H9 (cell line): Measurements from ENCODE around the gene LUZP1. TPM values are rescaled to one million over a fixed set of nuclear protein-coding genes. Genes with fewer than 3 reads are reported as not detected.

Experiments
- DNase-seq: peaks from one replicate; pipeline ENCODE4 v3.0.0-alpha.2; 2017
- H2AFZ ChIP-seq: one replicate; pipeline ENCODE4 v1.6.1; 2013; ENCODE audit warnings: mild to moderate bottlenecking, low read length, control low read depth, moderate library complexity
- H2AK5ac ChIP-seq: 2 replicates; pipeline ENCODE4 v1.6.1; 2013; ENCODE audit warnings: low read length, control low read depth, mixed read lengths; ENCODE audit not compliant: insufficient read length
- H2BK120ac ChIP-seq: one replicate; pipeline ENCODE4 v1.6.1; 2013; ENCODE audit warnings: low read depth, mild to moderate bottlenecking, low read length, control low read depth, inconsistent platforms; ENCODE audit not compliant: poor library complexity, severe bottlenecking
- H2BK12ac ChIP-seq: 2 replicates; pipeline ENCODE4 v1.6.1; 2013; ENCODE audit warnings: low read length, control low read depth, mixed read lengths, low read depth; ENCODE audit not compliant: insufficient read length
- H2BK15ac ChIP-seq: 2 replicates; pipeline ENCODE4 v1.6.1; 2013; ENCODE audit warnings: low read depth, low read length, control low read depth
- H2BK20ac ChIP-seq: one replicate; pipeline ENCODE4 v1.6.1; 2013; ENCODE audit warnings: low read depth, mild to moderate bottlenecking, low read length, control low read depth, inconsistent platforms; ENCODE audit not compliant: poor library complexity, severe bottlenecking
- H2BK5ac ChIP-seq: 2 replicates; pipeline ENCODE4 v1.6.1; 2013; ENCODE audit warnings: low read length, control low read depth, mixed read lengths; ENCODE audit not compliant: insufficient read length
- H3K14ac ChIP-seq: 2 replicates; pipeline ENCODE4 v1.6.1; 2013; ENCODE audit warnings: low read length, control low read depth; ENCODE audit not compliant: insufficient read depth
- H3K18ac ChIP-seq: 2 replicates; pipeline ENCODE4 v1.6.1; 2013; ENCODE audit warnings: low read depth, mild to moderate bottlenecking, mixed read lengths, low read length, control low read depth; ENCODE audit not compliant: insufficient read length
- H3K23ac ChIP-seq: 2 replicates; pipeline ENCODE4 v1.6.1; 2013; ENCODE audit warnings: low read length, control low read depth, mixed read lengths, low read depth; ENCODE audit not compliant: insufficient read length
- H3K23me2 ChIP-seq: 2 replicates; pipeline ENCODE4 v1.6.1; 2013; ENCODE audit warnings: low read depth, mild to moderate bottlenecking, mixed read lengths, low read length, control low read depth; ENCODE audit not compliant: insufficient read length, poor library complexity, severe bottlenecking
- H3K27ac ChIP-seq: 2 replicates; pipeline ENCODE4 v1.5.1; 2013; ENCODE audit warnings: low read length, control low read depth, mixed read lengths, low read depth; ENCODE audit not compliant: insufficient read length
- H3K27me3 ChIP-seq: 2 replicates; pipeline ENCODE4 v1.6.1; 2013; ENCODE audit warnings: low read length, control low read depth, inconsistent platforms; ENCODE audit not compliant: insufficient read depth
- H3K4ac ChIP-seq: 2 replicates; pipeline ENCODE4 v1.6.1; 2013; ENCODE audit warnings: low read depth, mild to moderate bottlenecking, control low read depth, inconsistent platforms, low read length, moderate library complexity
- H3K4me1 ChIP-seq: 2 replicates; pipeline ENCODE4 v1.6.1; 2013; ENCODE audit warnings: low read length, control low read depth, inconsistent platforms; ENCODE audit not compliant: insufficient read depth
- H3K4me2 ChIP-seq: 2 replicates; pipeline ENCODE4 v1.6.1; 2013; ENCODE audit warnings: low read length, control low read depth, mixed read lengths; ENCODE audit not compliant: insufficient read length, insufficient read depth
- H3K56ac ChIP-seq: 2 replicates; pipeline ENCODE4 v1.6.1; 2013; ENCODE audit warnings: low read depth, mild to moderate bottlenecking, mixed read lengths, low read length, control low read depth; ENCODE audit not compliant: insufficient read length
- H3K79me1 ChIP-seq: 2 replicates; pipeline ENCODE4 v1.6.1; 2013; ENCODE audit warnings: low read depth, mild to moderate bottlenecking, moderate library complexity, low read length, control low read depth, inconsistent platforms; ENCODE audit not compliant: insufficient read depth, poor library complexity, severe bottlenecking
- H3K79me2 ChIP-seq: 2 replicates; pipeline ENCODE4 v1.6.1; 2013; ENCODE audit warnings: low read length, control low read depth, inconsistent platforms; ENCODE audit not compliant: insufficient read depth
- H3K9ac ChIP-seq: 2 replicates; pipeline ENCODE4 v1.6.1; 2013; ENCODE audit warnings: low read length, control low read depth, mixed read lengths; ENCODE audit not compliant: insufficient read length; ENCODE audit errors: extremely low read depth
- H3K9me3 ChIP-seq: one replicate; pipeline ENCODE4 v1.6.1; 2013; ENCODE audit warnings: low read depth, low read length, inconsistent platforms; ENCODE audit not compliant: control insufficient read depth
- H3T11ph ChIP-seq: one replicate; pipeline ENCODE4 v1.6.1; 2013; ENCODE audit warnings: mild to moderate bottlenecking, low read length, control low read depth, inconsistent platforms
- H4K20me1 ChIP-seq: one replicate; pipeline ENCODE4 v1.6.1; 2013; ENCODE audit not compliant: control insufficient read depth, insufficient read length, insufficient read depth
- H4K5ac ChIP-seq: 2 replicates; pipeline ENCODE4 v1.6.1; 2013; ENCODE audit warnings: low read depth, mild to moderate bottlenecking, mixed read lengths, low read length, control low read depth; ENCODE audit not compliant: insufficient read length
- H4K8ac ChIP-seq: replicated peaks from 2 replicates; pipeline ENCODE4 v1.6.1; 2013; ENCODE audit warnings: low read length, control low read depth, mixed read lengths, low read depth; ENCODE audit not compliant: insufficient read length
- H4K91ac ChIP-seq: 2 replicates; pipeline ENCODE4 v1.6.1; 2013; ENCODE audit warnings: low read depth, mild to moderate bottlenecking, moderate library complexity, mixed read lengths, low read length, control low read depth; ENCODE audit not compliant: insufficient read length
- H3K27ac Mint-ChIP-seq, 3 experiments: 2 replicates in 2 of 3; 3 replicates in 1 of 3; pipeline ENCODE4 v1.8.0; 2020 to 2021; ENCODE audit warnings: mixed read lengths in 3 of 3, mild to moderate bottlenecking in 1 of 3, moderate library complexity in 1 of 3
- H3K27me3 Mint-ChIP-seq: 2 replicates; pipeline ENCODE4 v1.8.0; 2021; ENCODE audit warnings: low read depth, mild to moderate bottlenecking, moderate library complexity, mixed read lengths
- H3K36me3 Mint-ChIP-seq, 3 experiments: 2 replicates in 2 of 3; 3 replicates in 1 of 3; pipeline ENCODE4 v1.8.0; 2020 to 2021; ENCODE audit warnings: low read depth in 3 of 3, mixed read lengths in 3 of 3; ENCODE audit not compliant: insufficient read depth in 1 of 3
- H3K4me1 Mint-ChIP-seq, 2 experiments: 2 replicates each; pipeline ENCODE4 v1.8.0; 2020; ENCODE audit warnings: mixed read lengths in 2 of 2
- H3K4me3 Mint-ChIP-seq, 2 experiments: 2 replicates in 1 of 2; 3 replicates in 1 of 2; pipeline ENCODE4 v1.8.0; 2020 to 2021; ENCODE audit warnings: mild to moderate bottlenecking in 2 of 2, mixed read lengths in 2 of 2, moderate library complexity in 1 of 2
- H3K9me3 Mint-ChIP-seq, 2 experiments: 2 replicates in 1 of 2; 3 replicates in 1 of 2; pipeline ENCODE4 v1.8.0; 2020; ENCODE audit warnings: mild to moderate bottlenecking in 2 of 2, mixed read lengths in 2 of 2, moderate library complexity in 1 of 2
- CTCF ChIP-seq: fragments of 200-600 bp; sonication (generic); conservative IDR thresholded peaks from 3 replicates; pipeline ENCODE4 v1.8.0; 2021; ENCODE audit warnings: antibody characterized with exemption, mild to moderate bottlenecking
- WGBS: extraction: QIAGEN DNeasy Blood & Tissue Kit; methylation state at CpG from one replicate; pipeline ENCODE4 v1.1.7; 2013; ENCODE audit warnings: missing lambda C conversion rate, low lambda C conversion rate, mixed read lengths; ENCODE audit not compliant: insufficient read length; ENCODE audit errors: extremely low coverage; 5-methylcytosine and 5-hydroxymethylcytosine counted together
- total RNA-seq: library from RNA; stranded (reverse); gene quantifications from 2 replicates; pipeline ENCODE4 v1.2.1, GENCODE V29; 2021

Gene LUZP1
- total RNA-seq, 1 experiment from 2014 or later = 48.2 TPM

GRCh38 chr1:23083714-23084480 is 84.8 kb downstream of the LUZP1 start:
- no peaks in the 10 kb centered on the region for H3K9me3 ChIP-seq
- H4K8ac ChIP-seq = no peak overlapping the region
- H2BK5ac ChIP-seq = no peak overlapping the region
- H3K23ac ChIP-seq = no peak overlapping the region
- no peak overlapping the region for H3K18ac ChIP-seq
- no CpG with 5 or more reads among the region's 5 CpGs for WGBS
- H2BK20ac ChIP-seq = no peak overlapping the region
- no peak for TF ChIP-seq CTCF
- Mint-ChIP-seq H3K27ac (peak overlapping the region in 1 of 3 experiments; percentile 57; a peak in 1 of 7 replicates), H3K4me3 (no peak overlapping the region), H3K27me3 (no peaks in the 10 kb centered on the region; the same call in 1 of the 2 replicates), H3K4me1 (peaks cover 0 to 15% of the 10 kb centered on the region in 2 experiments; a peak in 3 of 4 replicates), H3K36me3 (peaks cover 37 to 95% (median 87%) of the 10 kb centered on the region in 3 experiments), H3K9me3 (no peaks in the 10 kb centered on the region)
- H4K5ac ChIP-seq = no peak overlapping the region
- H3K14ac ChIP-seq = no peak overlapping the region
- H3K4me1 ChIP-seq = no peaks in the 10 kb centered on the region
- H2AFZ ChIP-seq = no peak overlapping the region
- no peaks in the 10 kb centered on the region for H3K23me2 ChIP-seq
- no peak overlapping the region for H2BK120ac ChIP-seq
- H4K91ac ChIP-seq = no peak overlapping the region
- H3K27me3 ChIP-seq = no peaks in the 10 kb centered on the region
- H3K79me1 ChIP-seq = peaks cover 3% of the 10 kb centered on the region
- H3K9ac ChIP-seq = no peak overlapping the region
- H3K4ac ChIP-seq = no peak overlapping the region
- no peak overlapping the region for H3K4me2 ChIP-seq
- no peak overlapping the region for H2AK5ac ChIP-seq
- no peaks in the 10 kb centered on the region for H3K79me2 ChIP-seq
- H2BK12ac ChIP-seq = no peak overlapping the region
- H3K56ac ChIP-seq = no peak overlapping the region
- no peak overlapping the region for H2BK15ac ChIP-seq
- no peak overlapping the region for H3T11ph ChIP-seq
- DNase-seq = no peak
- no peaks in the 10 kb centered on the region for H4K20me1 ChIP-seq
- no peak overlapping the region for H3K27ac ChIP-seq
